ENCODE measurements around the gene FCN3. TPM values are rescaled to one million over a fixed set of nuclear protein-coding genes. Genes with fewer than 3 reads are reported as not detected.

FCN3 gene
- total RNA-seq, 2 experiments from 2014 or later, result not detected

GRCh38 chr1:27418326-27419185, 43.9 kb upstream of the FCN3 start:
- no peak for DNase-seq (ENCODE audit: low spot score)
- ChIA-PET POLR2A (interaction anchor here (0.6 to 1.2 kb wide), 5 partner anchors 17 to 423 kb away, joined by 3 to 5 read pairs (median 3); no protein-coding TSS in a partner anchor), CTCF (ENCODE audit: unreplicated experiment) (no interaction called here)
- Histone ChIP-seq H3K27ac (ENCODE audit: low read depth, low read length, poor library complexity, severe bottlenecking) (no peak overlapping the region), H4K20me1 (ENCODE audit: insufficient read depth, low read length) (no peaks in the 10 kb centered on the region), H3K36me3 (ENCODE audit: insufficient read depth, low read length) (peaks cover 69% of the 10 kb centered on the region), H3K9me2 (ENCODE audit: insufficient read depth, low read length) (no peaks in the 10 kb centered on the region), H3K4me1 (ENCODE audit: insufficient read depth, low read length, poor library complexity, severe bottlenecking) (peaks cover 34% of the 10 kb centered on the region), H3K4me2 (ENCODE audit: low read length) (no peak overlapping the region; the same call in 1 of the 2 replicates), H2AFZ (ENCODE audit: low read length) (no peak overlapping the region), H3K9me3 (ENCODE audit: low read length) (no peaks in the 10 kb centered on the region), H3K4me3 (ENCODE audit: low read depth, low read length, poor library complexity, severe bottlenecking) (no peak overlapping the region), H3K79me2 (ENCODE audit: insufficient read depth, low read depth, low read length) (peaks cover 8% of the 10 kb centered on the region; the same call in 1 of the 2 replicates)
- no TSS peak for BruUV-seq (replicated peaks)
- intact Hi-C loops (cut with micrococcal nuclease; ENCODE audit: unreplicated experiment), result loop anchor here (5.0 kb wide), 2 partner anchors 109 to 184 kb away; partner anchors contain the start of gene AHDC1
- TF ChIP-seq EZH2phosphoT487 (IDR thresholded peaks at IDR 0.05; ENCODE audit: borderline replicate concordance, low read depth, low read length) (no peak), CTCF (conservative IDR thresholded peaks at IDR 0.05; ENCODE audit: low read length) (no peak)

- POLR2A ChIA-PET, result interaction anchor here (1.2 kb wide), 1 partner anchor 20 kb away, joined by 3 read pairs; no protein-coding TSS in a partner anchor
- Histone ChIP-seq H3K36me3 (ENCODE audit: insufficient read depth, low read length) (peaks cover 76% of the 10 kb centered on the region), H2AFZ (ENCODE audit: low read length) (no peak overlapping the region), H3K9me2 (ENCODE audit: insufficient read depth, low read length) (no peaks in the 10 kb centered on the region), H4K20me1 (ENCODE audit: insufficient read depth, low read length) (no peaks in the 10 kb centered on the region), H3K27ac (ENCODE audit: low read depth, low read length, poor library complexity, severe bottlenecking) (no peak overlapping the region), H3K9me3 (ENCODE audit: low read length) (no peaks in the 10 kb centered on the region), H3K4me1 (ENCODE audit: insufficient read depth, low read length, poor library complexity, severe bottlenecking) (peaks cover 34% of the 10 kb centered on the region), H3K4me3 (ENCODE audit: low read depth, low read length, poor library complexity, severe bottlenecking) (no peak overlapping the region), H3K4me2 (ENCODE audit: low read length) (no peak overlapping the region), H3K79me2 (ENCODE audit: insufficient read depth, low read depth, low read length) (peaks cover 6% of the 10 kb centered on the region; the same call in 1 of the 2 replicates)
- no peak for DNase-seq (ENCODE audit: low spot score)
- intact Hi-C loops (cut with micrococcal nuclease; ENCODE audit: unreplicated experiment), result loop anchor here (2.0 to 5.0 kb wide), 3 partner anchors 71 to 185 kb away; partner anchors contain the start of gene AHDC1
- BruUV-seq (replicated peaks), result no TSS peak
- TF ChIP-seq CTCF (conservative IDR thresholded peaks at IDR 0.05; ENCODE audit: low read length) (no peak), EZH2phosphoT487 (IDR thresholded peaks at IDR 0.05; ENCODE audit: borderline replicate concordance, low read depth, low read length) (no peak)
- CTCF ChIA-PET (ENCODE audit: unreplicated experiment), result no interaction called here
Observed at GRCh38 chr1:27417713-27418112, 43.1 kb upstream of the FCN3 start.
